ENCODE data around the gene DAAM1.

DNA sequence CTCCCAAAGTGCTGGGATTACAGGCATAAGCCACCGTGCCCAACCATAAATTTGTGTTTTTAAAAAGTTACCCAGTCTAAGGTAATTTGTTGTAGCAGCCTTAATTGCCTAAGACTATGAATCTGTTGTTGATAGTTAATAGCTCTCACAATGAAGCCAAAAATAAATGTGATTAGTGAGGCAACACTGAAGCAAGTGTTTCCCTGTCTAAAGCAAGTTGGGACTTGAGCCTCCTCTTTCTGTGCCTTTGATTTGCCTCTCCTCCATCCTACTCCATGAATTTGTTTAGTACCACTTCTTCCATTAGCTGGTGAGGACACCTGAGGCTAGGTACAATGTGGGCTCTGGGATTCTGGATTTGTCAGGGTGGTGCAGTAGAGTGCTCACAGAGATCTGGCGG is 36.8 kb downstream of the DAAM1 start:
- TF ChIP-seq, protein P1, sequence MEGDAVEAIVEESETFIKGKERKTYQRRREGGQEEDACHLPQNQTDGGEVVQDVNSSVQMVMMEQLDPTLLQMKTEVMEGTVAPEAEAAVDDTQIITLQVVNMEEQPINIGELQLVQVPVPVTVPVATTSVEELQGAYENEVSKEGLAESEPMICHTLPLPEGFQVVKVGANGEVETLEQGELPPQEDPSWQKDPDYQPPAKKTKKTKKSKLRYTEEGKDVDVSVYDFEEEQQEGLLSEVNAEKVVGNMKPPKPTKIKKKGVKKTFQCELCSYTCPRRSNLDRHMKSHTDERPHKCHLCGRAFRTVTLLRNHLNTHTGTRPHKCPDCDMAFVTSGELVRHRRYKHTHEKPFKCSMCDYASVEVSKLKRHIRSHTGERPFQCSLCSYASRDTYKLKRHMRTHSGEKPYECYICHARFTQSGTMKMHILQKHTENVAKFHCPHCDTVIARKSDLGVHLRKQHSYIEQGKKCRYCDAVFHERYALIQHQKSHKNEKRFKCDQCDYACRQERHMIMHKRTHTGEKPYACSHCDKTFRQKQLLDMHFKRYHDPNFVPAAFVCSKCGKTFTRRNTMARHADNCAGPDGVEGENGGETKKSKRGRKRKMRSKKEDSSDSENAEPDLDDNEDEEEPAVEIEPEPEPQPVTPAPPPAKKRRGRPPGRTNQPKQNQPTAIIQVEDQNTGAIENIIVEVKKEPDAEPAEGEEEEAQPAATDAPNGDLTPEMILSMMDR (IDR thresholded peaks at IDR 0.05): no peak
- TF ChIP-seq POLR2AphosphoS5 (IDR thresholded peaks at IDR 0.05): no peak
- no peak for TF ChIP-seq EP300 (IDR thresholded peaks at IDR 0.05)
- no peak for TF ChIP-seq POLR2A (IDR thresholded peaks at IDR 0.05)

Data from upper lobe of left lung (tissue), 4 donors.